Measurements from ENCODE around the gene DIO1. TPM values are rescaled to one million over a fixed set of nuclear protein-coding genes. Genes with fewer than 3 reads are reported as not detected.

The DIO1 gene
- total RNA-seq, 1 donor from 2014 or later = not detected

DNA sequence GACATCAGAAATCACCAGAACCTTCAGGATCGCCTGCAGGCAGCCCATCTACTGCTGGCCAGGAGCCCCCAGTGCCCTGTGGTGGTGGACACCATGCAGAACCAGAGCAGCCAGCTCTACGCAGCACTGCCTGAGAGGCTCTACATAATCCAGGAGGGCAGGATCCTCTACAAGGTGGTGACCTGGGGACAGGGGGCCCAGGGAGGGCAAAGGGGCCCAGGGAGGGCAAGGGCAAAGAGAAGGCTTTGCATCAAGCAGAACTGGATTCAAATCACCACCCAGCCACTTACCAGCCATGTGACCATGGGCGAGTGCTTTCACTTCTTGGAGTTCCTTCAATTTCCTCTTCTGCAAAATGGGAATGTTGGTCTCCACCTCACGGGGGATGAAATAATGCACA, 12.1 kb downstream of the DIO1 start:
- TF ChIP-seq, protein P1, sequence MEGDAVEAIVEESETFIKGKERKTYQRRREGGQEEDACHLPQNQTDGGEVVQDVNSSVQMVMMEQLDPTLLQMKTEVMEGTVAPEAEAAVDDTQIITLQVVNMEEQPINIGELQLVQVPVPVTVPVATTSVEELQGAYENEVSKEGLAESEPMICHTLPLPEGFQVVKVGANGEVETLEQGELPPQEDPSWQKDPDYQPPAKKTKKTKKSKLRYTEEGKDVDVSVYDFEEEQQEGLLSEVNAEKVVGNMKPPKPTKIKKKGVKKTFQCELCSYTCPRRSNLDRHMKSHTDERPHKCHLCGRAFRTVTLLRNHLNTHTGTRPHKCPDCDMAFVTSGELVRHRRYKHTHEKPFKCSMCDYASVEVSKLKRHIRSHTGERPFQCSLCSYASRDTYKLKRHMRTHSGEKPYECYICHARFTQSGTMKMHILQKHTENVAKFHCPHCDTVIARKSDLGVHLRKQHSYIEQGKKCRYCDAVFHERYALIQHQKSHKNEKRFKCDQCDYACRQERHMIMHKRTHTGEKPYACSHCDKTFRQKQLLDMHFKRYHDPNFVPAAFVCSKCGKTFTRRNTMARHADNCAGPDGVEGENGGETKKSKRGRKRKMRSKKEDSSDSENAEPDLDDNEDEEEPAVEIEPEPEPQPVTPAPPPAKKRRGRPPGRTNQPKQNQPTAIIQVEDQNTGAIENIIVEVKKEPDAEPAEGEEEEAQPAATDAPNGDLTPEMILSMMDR (IDR thresholded peaks at IDR 0.05) = no peak
- H3K4me3 ChIP-seq = no peak overlapping the region
- H3K27ac ChIP-seq = no peak overlapping the region
- DNase-seq (ENCODE audit: low spot score in 2 of 2) = no peak
- H3K36me3 ChIP-seq = no peaks in the 10 kb centered on the region
- no peaks in the 10 kb centered on the region for H3K27me3 ChIP-seq
- intact Hi-C loops (cut with DNase I) = no loop called here
- no peaks in the 10 kb centered on the region for H3K4me1 ChIP-seq
- no peaks in the 10 kb centered on the region for H3K9me3 ChIP-seq

DNA sequence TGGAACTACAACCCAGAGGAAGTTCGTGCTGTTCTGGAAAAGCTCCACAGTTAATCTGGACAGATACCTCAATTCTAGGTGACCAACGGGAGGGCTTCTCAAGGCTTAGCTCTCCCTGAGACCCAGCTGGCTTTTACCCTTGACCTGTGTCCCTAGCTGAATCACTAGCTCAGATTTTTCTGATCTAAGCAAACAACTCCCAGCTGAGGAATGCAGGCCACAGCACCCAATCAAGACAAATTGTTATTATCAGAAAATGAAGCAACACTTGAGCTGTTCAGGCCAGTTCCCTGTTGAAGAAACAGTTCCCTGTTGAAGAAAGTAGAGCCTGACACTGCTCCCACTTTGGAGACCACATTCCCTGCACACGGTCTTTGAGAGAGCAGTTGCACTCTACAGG, 16.0 kb downstream of the DIO1 start:
- intact Hi-C loops (cut with DNase I) = no loop called here
- Histone ChIP-seq H3K36me3 (peaks cover 7 to 16% of the 10 kb centered on the region in 2 donors), H3K4me1 (no peaks in the 10 kb centered on the region), H3K9me3 (no peaks in the 10 kb centered on the region), H3K27ac (no peak overlapping the region), H3K4me3 (no peak overlapping the region), H3K27me3 (no peaks in the 10 kb centered on the region)
- TF ChIP-seq, protein P1 (IDR thresholded peaks at IDR 0.05) = no peak
- no peak for DNase-seq (ENCODE audit: low spot score in 2 of 2)

DNA sequence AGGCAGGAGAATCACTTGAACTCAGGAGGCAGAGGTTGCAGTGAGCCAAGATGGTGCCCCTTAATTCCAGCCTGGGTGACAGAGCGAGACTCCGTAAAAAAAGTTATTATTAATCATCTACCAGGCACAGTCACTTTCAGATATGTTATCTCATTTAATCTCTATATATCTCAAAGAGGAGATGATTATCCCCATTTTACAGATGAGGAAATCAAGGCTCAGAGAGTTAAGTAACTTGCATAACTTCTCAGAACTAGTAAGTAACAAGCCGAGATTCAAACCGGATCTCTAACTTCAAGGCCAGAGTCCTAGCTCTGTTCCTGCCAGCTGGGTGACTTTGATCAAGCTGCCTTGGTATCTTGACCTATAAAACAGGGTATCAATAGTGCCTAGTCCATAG, 17.5 kb downstream of the DIO1 start:
- no peak for DNase-seq (ENCODE audit: low spot score in 2 of 2)
- no peak overlapping the region for H3K4me3 ChIP-seq
- H3K27me3 ChIP-seq = no peaks in the 10 kb centered on the region
- no peak overlapping the region for H3K27ac ChIP-seq
- TF ChIP-seq, protein P1 (IDR thresholded peaks at IDR 0.05) = no peak
- H3K4me1 ChIP-seq = no peaks in the 10 kb centered on the region
- H3K9me3 ChIP-seq = no peaks in the 10 kb centered on the region
- H3K36me3 ChIP-seq = peaks cover 16% of the 10 kb centered on the region in 2 donors
- intact Hi-C loops (cut with DNase I) = no loop called here

DNA sequence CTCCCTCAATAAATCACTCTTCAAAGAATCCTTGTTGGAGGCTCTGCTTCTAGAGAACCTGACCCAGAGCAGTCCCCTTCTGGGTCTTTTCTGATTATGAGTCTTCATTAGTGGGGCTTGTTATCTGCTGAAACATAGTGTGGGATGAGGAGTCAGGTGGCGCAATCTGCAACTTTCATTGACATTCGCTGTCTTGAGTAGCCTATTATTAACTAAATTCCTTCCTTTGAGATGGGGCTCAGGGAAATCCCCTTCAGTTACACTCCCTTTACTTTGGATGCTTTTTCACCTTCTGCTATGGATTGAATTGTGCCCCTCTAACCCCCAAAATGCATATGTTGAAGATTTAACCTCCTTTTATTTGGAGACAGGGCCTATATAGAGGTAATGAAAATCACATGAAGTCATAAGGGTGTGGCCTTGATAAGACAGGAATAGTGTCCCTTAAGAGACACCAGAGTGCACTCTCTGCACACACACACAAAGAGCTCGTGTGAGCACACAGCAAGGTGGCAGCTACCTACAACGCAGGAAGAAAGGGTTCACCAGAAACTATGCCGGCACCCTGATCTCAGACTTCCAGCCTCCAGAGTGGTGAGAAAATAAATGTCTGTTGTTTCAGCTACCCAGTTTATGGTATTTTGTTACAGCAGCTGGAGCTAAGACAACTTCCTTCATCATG, 19.5 kb downstream of the DIO1 start:
- TF ChIP-seq, protein P1 (IDR thresholded peaks at IDR 0.05) = no peak
- intact Hi-C loops (cut with DNase I) = no loop called here
- H3K36me3 ChIP-seq = peaks cover 16 to 19% of the 10 kb centered on the region in 2 donors

DNA sequence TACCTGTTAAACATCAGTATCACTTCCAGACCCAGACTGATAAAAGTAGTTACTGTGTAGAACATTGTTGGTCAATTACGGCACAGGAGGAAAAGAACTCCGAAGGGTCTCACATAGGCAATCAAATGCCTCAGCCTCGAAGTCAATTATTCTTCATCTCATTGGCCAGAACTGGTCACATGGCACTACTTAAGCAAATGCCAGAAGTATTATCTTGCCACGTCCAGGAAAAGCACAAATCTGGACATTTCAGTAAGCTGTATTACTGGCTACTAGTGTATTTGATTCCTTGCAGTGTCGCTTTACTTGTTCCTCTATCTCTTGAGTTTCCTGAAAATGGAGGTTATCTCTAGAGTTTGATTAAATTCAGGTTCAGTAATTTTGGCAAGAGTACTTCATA, 24.4 kb downstream of the DIO1 start:
- no peak overlapping the region for H3K4me3 ChIP-seq
- H3K4me1 ChIP-seq = peaks cover 0 to 2% of the 10 kb centered on the region in 2 donors
- DNase-seq (ENCODE audit: low spot score in 2 of 2) = no peak
- H3K27ac ChIP-seq = no peak overlapping the region
- H3K36me3 ChIP-seq = peaks cover 19 to 23% of the 10 kb centered on the region in 2 donors
- H3K27me3 ChIP-seq = no peaks in the 10 kb centered on the region
- intact Hi-C loops (cut with DNase I) = no loop called here
- no peaks in the 10 kb centered on the region for H3K9me3 ChIP-seq
- TF ChIP-seq, protein P1 (IDR thresholded peaks at IDR 0.05) = no peak

More for the DNA sequence above, 19.5 kb downstream of the DIO1 start:
- Histone ChIP-seq H3K4me1 (no peaks in the 10 kb centered on the region), H3K27ac (no peak overlapping the region), H3K4me3 (no peak overlapping the region), H3K27me3 (no peaks in the 10 kb centered on the region), H3K9me3 (no peaks in the 10 kb centered on the region)
- DNase-seq (ENCODE audit: low spot score in 2 of 2) = no peak

Data from ascending aorta (tissue), 2 donors.